Endothelial cell of hepatic sinusoid (primary cell): ENCODE measurements around the gene MAPKAPK3.

Experiments
- in situ Hi-C: cut with HindIII; loops from 2 replicates; pipeline ENCODE4 v1.10.0; 2017; ENCODE audit warnings: low sequenced_read_pairs

MAPKAPK3 gene

DNA sequence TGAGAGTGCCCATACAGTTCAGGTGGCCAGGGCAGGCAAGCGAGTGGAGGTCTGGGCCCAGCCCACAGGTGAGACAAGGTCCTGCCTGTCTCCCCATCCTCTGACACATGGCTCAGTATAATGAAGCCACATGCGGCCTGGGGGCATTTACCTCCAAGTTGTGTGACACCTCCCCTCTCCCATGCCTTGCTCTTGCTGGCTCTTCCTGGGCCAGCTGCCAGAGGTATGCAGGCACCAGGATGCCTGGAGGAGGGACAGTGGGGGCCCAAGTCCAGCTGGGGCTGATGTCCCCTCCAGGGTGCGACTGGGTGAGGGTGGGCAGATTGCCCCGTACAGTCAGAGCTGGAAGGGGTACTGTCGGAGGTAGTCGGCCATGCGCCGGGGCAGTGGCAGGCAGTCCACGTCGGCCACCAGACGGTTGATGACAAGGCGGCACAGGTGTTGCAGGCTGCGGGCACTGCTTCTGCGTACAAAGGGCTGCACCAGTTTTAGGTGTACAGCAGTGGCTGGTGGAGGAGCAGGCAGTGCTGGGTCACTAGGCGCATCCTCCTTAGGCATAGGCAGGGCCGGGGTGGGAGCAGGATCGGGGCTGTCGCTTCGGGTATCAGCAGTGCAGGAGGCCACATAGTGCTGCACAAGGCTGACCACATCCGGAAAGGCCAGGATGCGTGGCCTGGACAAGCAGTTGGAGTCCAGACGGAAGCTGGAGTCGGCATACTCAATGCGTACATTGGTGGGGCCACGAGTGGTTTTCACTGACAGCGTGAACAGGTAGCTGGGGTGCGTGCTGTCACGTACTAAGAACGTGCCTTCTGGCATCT is 9.5 kb upstream of the MAPKAPK3 start:
- in situ Hi-C loops: loop anchor here (5.0 to 25.0 kb wide), 3 partner anchors 180 to 1055 kb away; partner anchors contain the start of genes RBM15B and TEX264

DNA sequence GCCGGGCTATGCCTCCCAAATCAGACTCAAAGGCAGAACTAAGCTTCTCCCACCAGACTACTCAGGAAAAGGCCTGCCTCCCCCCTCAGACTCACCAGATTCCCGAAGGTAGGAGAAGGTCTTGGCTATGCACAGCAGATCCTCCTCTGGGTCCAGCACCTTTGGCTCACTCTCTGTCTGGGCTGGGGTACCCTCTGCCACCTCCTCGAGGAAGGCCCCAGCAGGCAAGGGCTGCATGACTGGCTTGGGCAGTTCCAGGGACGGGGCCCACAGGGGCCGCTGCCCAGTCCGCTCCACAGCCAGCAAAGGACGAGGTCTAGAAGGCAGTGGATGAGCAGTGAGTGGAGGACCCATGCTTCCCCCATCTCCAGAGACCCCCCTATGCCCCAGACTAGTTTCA is 8.7 kb upstream of the MAPKAPK3 start:
- in situ Hi-C loops: loop anchor here (5.0 to 25.0 kb wide), 3 partner anchors 181 to 1054 kb away; partner anchors contain the start of genes RBM15B and TEX264

- in situ Hi-C loops: loop anchor here (5.0 to 25.0 kb wide), 3 partner anchors 182 to 1053 kb away; partner anchors contain the start of genes RBM15B and TEX264
These were observed 7.7 kb upstream of the MAPKAPK3 start for GRCh38 chr3:50609071-50609762.

GRCh38 chr3:50609763-50610085 is 7.2 kb upstream of the MAPKAPK3 start:
- in situ Hi-C loops: loop anchor here (5.0 to 25.0 kb wide), 3 partner anchors 182 to 1053 kb away; partner anchors contain the start of genes RBM15B and TEX264

- in situ Hi-C loops: loop anchor here (25.0 kb wide), 1 partner anchor 1052 kb away; the partner anchor contains the start of gene TEX264
These were observed 6.6 kb upstream of the MAPKAPK3 start for GRCh38 chr3:50610181-50610971.

DNA sequence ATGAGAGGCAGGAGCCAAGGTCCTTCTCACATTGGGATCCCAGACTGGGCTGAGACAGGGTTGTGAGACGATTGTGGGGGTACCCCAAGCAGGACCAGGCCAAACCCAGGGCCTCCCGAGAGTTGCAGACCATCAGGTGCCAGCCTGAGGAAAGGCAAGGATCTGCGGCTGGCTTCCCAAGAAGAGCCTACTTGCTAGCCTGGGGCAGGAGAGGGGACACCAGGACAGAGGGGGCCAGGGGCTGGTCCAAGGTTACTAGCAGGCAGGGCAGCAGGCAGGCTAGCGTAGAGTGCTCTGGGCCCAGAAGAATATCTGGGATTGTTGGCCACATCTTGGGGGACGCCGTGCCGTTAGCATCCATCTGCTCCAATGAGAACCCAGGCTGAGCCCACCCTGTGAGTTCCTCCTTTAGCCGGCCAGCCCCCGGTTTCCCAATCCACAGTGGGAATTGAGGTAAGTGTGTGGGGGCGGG is 5.9 kb upstream of the MAPKAPK3 start:
- in situ Hi-C loops: loop anchor here (25.0 kb wide), 1 partner anchor 1051 kb away; the partner anchor contains the start of gene TEX264

GRCh38 chr3:50611464-50612233 is 5.3 kb upstream of the MAPKAPK3 start, which contains the start of gene CISH:
CISH (minus strand) TSS chr3:50611774; CDS start chr3:50611650, 124 bp downstream.
- in situ Hi-C loops: loop anchor here (25.0 kb wide), 1 partner anchor 1051 kb away; the partner anchor contains the start of gene TEX264

DNA sequence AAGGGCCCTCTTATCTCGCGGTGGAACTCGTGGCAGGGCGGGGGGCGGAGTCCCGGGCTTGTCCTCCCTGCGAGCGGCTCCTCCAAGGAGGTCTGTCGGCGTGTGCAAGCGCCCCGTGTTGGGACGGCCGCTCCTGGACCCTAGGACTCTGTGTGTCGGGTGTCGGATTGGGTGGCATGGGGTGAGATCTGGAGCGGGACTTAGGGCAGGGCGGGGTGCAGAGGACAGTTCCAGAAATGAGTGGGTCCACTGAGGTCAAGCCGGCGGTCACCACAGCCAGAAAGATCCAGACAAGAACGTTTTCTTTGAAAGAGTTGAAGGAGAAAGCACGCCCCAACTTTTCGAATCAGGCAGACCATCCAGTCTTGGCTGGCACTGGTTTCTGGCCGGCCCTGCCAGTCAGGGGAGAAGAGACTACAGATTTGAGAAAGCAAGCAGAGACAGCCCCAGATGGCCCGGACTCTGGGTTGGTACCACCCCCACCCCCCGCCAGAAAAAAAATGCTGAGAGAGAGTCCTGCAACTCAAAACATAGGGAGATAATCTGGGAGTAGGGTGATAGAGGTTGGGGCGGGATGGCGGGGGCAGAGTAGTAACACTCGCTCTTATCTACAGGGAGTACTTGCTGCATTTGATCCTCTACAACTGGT is 4.6 kb upstream of the MAPKAPK3 start:
- in situ Hi-C loops: loop anchor here (25.0 kb wide), 1 partner anchor 1050 kb away; the partner anchor contains the start of gene TEX264

DNA sequence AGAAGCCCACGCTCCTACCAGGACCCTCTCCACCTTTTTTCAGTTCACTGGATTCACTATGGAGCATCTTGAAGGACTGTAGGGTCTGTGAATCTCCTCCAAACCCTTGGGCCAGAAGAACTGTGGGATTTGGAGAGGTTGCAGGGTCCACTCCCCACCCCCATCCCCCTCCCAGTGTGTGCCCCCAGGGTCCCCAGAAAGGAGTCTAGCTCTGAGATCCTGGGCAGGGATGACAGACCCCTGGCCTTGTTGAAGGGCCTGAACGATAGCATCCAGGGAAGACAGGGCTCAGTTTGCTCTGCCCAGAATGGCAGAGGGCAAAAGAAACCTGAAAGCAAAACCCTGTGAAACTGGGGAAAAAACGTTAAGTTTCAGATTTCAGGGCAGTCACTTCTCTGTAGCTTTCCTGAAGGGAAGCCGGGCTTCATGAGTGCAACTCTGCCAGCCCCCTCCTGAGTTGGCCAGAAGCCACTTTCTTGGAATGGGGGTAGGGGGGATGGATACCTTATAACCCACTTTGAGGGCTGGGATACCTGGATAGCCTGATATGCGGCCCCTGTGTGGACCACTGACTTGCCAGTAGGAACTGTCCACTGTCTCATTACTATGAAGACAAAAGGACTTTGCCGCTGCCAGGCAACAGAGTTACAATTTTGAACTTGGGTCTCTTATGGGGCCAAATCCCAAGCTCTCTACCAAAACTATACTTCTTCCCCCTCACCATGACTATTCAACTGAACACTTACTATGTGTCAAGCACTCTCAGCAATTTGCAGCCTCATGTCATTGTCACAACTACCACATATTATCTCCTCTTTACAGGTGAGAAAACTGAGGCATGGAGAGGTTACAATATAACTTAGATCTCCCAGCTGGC is 3.7 kb upstream of the MAPKAPK3 start:
- in situ Hi-C loops: loop anchor here (25.0 kb wide), 1 partner anchor 1049 kb away; the partner anchor contains the start of gene TEX264

DNA sequence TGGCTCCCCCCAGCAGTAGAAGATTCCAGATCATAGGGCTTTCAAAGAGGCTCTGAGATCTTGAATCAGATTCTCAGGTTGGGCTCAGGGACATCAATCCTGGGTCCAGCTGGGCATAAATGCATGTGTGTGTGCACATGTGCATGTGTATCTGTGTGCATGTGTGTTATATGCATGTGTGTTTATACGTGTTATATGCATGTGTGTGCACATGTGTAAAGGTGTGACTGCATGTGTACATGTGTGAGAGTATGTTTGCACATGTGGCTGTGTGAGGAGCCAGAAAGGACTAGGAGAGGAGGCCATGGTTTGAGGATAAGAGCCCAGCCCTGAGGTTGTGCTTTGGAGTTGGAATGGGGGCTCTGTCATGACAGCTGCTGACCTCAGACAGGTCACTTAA is 1.8 kb upstream of the MAPKAPK3 start:
- in situ Hi-C loops: loop anchor here (5.0 to 25.0 kb wide), 2 partner anchors 78 to 1047 kb away; partner anchors contain the start of gene TEX264

DNA sequence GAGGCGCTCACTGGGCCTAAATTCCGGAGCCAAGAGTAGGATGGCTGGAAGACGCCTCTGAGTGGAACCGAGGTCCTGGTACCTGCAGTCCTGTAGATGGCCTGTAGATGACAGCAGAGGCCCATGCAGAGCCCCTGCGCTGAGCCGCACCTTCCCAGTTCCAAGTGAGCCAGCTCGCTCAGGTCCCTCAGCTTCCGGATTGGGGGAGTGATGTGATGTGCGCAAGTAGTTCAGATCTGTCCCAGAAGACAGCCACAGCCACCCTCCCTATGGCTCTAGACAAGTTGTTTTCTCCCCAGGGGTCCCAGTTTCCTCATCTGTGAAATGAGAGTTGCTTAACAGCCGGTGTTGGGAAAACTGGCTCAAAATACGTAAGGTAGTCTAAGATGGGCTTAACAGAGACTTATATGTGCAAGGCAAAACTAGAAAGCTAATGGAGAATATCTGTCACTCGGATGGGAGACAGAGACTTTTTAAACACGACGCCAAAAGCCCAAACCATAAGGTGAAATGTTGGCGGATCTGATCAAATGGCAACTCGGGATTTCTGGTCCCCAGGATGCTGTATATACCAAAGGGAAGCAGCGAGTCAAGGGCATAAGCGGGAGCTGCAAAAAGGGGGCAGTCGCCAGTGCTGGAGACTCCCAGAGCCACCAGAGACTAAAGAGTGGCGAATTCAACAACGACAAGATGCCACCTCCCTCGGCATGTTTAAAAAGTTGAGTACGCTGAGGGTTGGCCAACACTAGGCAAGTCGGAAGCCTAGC is 765 bp upstream of the MAPKAPK3 start:
- in situ Hi-C loops: loop anchor here (5.0 to 25.0 kb wide), 2 partner anchors 79 to 1046 kb away; partner anchors contain the start of gene TEX264

DNA sequence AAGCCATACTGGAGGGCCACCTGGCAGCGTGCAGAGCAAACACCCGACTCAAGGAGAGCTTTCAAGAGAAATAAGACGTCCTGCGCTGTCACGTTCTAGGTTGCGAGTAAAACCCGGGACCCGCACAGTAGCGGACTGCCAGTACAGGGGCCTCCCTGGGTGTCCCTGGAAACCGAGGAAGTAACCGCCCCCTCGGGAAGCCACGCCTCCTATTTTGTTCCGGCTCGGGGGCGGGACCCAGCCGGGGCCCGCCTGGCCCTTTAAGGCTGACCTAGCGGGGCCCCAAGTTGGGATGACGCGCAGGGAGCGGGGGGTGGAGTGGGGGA is 218 bp upstream of the MAPKAPK3 start:
- in situ Hi-C loops: loop anchor here (5.0 to 25.0 kb wide), 2 partner anchors 79 to 1046 kb away; partner anchors contain the start of gene TEX264

- in situ Hi-C loops: loop anchor here (5.0 to 25.0 kb wide), 2 partner anchors 81 to 1044 kb away; partner anchors contain the start of gene TEX264
These were observed 1.0 kb downstream of the MAPKAPK3 start for GRCh38 chr3:50617911-50618481.

GRCh38 chr3:50620420-50620819 is 3.5 kb downstream of the MAPKAPK3 start:
- in situ Hi-C loops: loop anchor here (25.0 kb wide), 1 partner anchor 1042 kb away; the partner anchor contains the start of gene TEX264

- in situ Hi-C loops: loop anchor here (25.0 kb wide), 1 partner anchor 1041 kb away; the partner anchor contains the start of gene TEX264
These were observed 3.9 kb downstream of the MAPKAPK3 start for GRCh38 chr3:50620820-50621219.

DNA sequence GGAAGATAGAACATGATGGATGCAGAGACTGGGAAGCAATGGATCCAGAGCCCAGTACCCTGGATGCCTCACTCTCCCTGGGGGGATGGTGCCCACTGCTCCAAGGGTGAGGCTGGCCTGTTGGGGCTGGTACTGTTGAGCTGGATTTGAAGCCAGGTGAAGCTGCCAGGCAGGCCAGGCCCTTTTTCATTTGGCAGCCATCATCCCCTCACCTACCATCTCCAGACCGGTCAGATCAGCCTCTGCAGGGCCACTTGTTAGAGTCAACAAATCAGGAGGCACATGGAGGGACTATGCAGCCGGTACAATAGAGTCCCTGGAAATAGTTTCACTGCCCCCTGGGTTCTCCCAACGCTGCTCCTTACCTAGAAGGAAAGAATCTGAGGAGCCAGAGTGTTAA is 5.9 kb downstream of the MAPKAPK3 start:
- in situ Hi-C loops: loop anchor here (25.0 kb wide), 1 partner anchor 1039 kb away; the partner anchor contains the start of gene TEX264
